Activated naive CD4-positive, alpha-beta T cell treated with anti-CD3 and anti-CD28 coated beads for 36 hours (primary cell): ENCODE results near the gene ADGRD1. TPM values are rescaled to one million over a fixed set of nuclear protein-coding genes. Genes with fewer than 3 reads are reported as not detected.
A peak's percentile ranks its signal among the peaks of the same experiment; 100 is the strongest.

Source experiments
- CTCF ChIA-PET: fragments of 350-600 bp; sonication (Branson Sonifier 250); formaldehyde crosslinking; loops from one replicate; lab custom pipeline; 2021; ENCODE audit warnings: antibody characterized with exemption; lab: Charles Lee
- DNase-seq: peaks from one replicate; pipeline ENCODE4 v3.0.0-alpha.2; 2020
- H3K27ac Mint-ChIP-seq: one replicate; pipeline ENCODE4 v1.8.0; 2021; ENCODE audit warnings: mild to moderate bottlenecking, mixed read lengths
- H3K27me3 Mint-ChIP-seq: one replicate; pipeline ENCODE4 v1.8.0; 2021; ENCODE audit warnings: low read depth, mixed read lengths
- H3K36me3 Mint-ChIP-seq: one replicate; pipeline ENCODE4 v1.8.0; 2021; ENCODE audit warnings: low read depth, mixed read lengths
- H3K4me1 Mint-ChIP-seq: one replicate; pipeline ENCODE4 v1.8.0; 2021; ENCODE audit warnings: low read depth, mixed read lengths
- H3K4me3 Mint-ChIP-seq: one replicate; pipeline ENCODE4 v1.8.0; 2021; ENCODE audit warnings: mild to moderate bottlenecking, moderate library complexity, mixed read lengths
- H3K9me3 Mint-ChIP-seq: one replicate; pipeline ENCODE4 v1.8.0; 2021; ENCODE audit warnings: mixed read lengths
- intact Hi-C: fragments of 100-400 bp; cut with micrococcal nuclease; formaldehyde crosslinking; loops from one replicate; pipeline ENCODE4 v1.15.1; 2023
- total RNA-seq, 2 experiments: library from RNA; stranded (reverse); gene quantifications; one replicate each; pipeline ENCODE4 v1.2.3, GENCODE V29; 2021

Gene ADGRD1
- total RNA-seq, 2 experiments from 2014 or later, result not detected

DNA sequence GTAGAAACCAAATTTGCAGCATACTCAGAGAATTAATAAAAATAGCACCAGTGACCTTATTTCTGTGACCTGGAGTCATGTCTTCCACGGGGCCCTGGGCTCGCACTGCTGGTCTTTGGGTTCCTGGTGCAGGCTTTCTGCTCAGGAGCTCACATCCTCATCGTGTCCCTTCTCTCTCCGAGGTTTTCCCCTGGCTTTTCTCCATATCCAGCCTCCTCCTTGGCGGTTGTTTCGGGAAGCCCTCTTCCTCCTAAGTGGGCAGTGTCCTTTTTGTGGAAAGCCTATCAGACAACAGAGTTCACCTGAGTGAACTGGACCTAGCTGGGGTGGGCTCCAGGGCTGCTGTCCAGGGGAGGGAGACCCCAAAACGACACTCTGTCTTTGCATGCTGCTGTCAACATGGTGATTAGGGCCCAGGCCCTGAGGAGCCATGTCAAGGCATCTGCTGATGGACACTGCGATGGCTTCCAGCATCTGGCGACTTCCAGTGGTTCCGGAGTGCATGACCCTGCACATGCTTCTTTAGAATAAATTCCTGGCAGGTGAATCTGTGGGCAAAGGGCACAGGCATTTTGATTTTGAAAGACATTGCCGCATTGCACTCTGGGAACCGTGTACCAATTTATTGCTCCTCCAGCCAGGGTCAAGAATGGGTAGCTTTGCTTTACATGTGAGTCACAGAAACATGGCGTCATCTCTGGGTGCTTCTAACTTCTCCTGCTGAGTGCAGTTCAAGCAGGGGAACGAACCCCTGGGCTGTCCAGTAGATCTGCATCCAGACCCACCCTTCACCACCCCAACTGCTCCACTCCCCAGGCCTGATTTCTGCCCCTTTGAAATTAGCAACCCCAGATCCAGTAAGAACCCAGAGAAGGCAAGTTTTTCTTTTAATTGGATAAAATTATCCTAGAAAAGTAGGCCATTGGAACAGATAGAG lies 136.8 kb downstream of the ADGRD1 start:
- DNase-seq, result no peak
- CTCF ChIA-PET, result no interaction called here
- H3K36me3 Mint-ChIP-seq, result no peaks in the 10 kb centered on the region
- intact Hi-C loops, result no loop called here
- no peaks in the 10 kb centered on the region for H3K9me3 Mint-ChIP-seq
- H3K27ac Mint-ChIP-seq, result no peak overlapping the region
- no peak overlapping the region for H3K4me3 Mint-ChIP-seq
- H3K27me3 Mint-ChIP-seq, result no peaks in the 10 kb centered on the region
- H3K4me1 Mint-ChIP-seq, result peaks cover 8% of the 10 kb centered on the region

DNA sequence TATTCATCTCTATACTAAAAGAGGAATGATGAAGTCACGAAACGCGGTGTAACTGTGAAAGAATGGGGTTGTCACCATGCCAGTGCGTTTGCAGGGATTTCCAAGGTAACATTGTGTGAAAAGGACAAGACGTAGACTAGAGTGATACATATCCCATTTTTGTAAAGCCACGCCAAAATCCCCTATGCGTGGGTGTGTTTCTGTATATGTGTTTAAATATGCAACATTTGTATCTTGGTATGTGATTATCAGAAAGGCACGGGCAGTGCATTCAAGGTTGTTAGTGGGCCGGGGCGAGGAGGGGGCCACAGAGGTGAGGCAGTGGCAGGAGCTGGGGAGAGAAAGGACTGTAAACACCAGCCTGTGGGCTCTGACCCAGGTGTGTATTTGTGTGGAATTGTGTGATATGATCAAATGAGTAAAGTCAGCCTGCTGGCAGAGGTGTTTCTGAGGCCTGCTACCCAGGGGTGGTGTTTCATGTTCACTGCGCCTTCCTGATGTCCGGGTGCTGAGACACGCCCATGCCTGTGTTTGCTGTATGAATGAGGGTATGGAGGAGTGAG lies 137.8 kb downstream of the ADGRD1 start:
- intact Hi-C loops, result no loop called here
- Mint-ChIP-seq H3K4me3 (no peak overlapping the region), H3K36me3 (no peaks in the 10 kb centered on the region), H3K27ac (no peak overlapping the region), H3K27me3 (no peaks in the 10 kb centered on the region), H3K4me1 (peaks cover 8% of the 10 kb centered on the region), H3K9me3 (no peaks in the 10 kb centered on the region)
- peak; percentile 43 for DNase-seq
- CTCF ChIA-PET, result interaction anchor here (0.8 kb wide), 1 partner anchor 255 kb away, joined by 6 read pairs; no protein-coding TSS in a partner anchor

DNA sequence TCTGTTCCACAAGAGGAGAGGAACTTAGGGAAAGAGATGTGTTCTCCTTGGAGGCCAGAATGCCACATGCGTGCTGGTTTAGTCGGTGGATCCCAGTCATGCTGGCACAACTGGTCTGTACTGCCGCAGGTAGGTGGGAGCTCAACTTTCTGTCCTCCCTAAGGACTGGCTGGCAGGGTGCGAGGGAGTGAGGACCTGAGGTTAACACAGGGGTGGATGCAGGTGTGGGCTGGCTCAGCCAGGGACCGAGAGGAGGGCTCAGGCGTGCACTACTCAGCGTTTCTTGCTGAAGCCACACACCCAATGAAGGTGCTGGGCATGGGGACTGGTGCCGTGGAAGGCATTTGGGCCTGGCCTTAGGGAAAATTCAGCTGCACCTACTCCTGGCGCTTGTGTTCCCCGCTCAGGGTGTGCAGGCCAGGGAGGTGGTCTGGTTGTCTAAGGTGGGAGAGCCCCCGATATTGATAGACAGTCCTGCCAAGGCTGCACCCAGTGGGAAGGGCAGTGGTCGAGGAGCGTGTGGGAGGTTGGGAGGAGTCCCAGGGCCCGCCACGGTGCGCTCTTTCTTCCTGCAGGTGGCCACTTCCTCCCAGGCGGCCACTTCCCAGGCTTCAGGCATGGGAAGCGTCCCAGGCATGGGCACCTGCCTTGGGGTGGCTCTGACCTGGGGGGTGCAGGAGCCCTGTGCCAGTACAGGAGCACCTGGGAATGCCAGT lies 138.4 kb downstream of the ADGRD1 start:
- no peaks in the 10 kb centered on the region for H3K27me3 Mint-ChIP-seq
- CTCF ChIA-PET, result interaction anchor here (0.8 kb wide), 1 partner anchor 256 kb away, joined by 6 read pairs; no protein-coding TSS in a partner anchor
- no peaks in the 10 kb centered on the region for H3K9me3 Mint-ChIP-seq
- no peak for DNase-seq
- H3K4me1 Mint-ChIP-seq, result peaks cover 8% of the 10 kb centered on the region
- intact Hi-C loops, result no loop called here
- H3K27ac Mint-ChIP-seq, result no peak overlapping the region
- no peak overlapping the region for H3K4me3 Mint-ChIP-seq
- no peaks in the 10 kb centered on the region for H3K36me3 Mint-ChIP-seq

DNA sequence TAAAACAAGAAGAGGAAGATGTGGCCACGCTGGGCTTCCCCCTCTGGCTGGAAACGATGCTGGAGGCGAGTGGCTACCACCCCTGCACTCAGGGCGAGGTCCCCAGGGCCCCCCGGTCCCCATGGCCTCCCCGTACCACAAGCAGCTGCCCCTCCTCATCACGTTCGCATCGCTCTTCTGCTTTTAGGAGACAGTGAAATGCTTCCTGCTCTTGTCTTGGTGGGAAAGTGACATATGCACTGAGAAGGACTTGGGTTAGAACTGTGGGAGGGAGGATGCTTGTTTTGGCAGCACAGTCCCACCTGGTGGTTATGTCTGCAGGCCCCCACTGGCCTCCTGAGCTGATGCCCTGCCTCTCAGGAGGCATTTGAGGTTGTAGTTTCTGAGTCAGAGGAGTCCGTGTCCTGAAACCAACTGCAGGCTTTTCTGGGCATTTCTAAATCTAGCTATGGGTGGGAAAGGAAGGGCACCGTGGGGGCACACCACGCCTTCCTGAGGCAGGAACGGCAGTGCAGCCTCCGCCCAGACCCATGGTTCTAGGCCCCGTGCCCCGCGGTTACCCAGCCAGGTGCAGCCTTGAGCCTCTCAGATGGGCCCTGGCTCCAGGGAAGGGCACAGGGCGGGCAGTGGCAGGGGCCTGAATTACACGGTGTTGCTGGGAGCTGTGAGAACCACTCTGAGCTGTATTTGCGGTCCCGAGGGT lies 139.3 kb downstream of the ADGRD1 start:
- intact Hi-C loops, result no loop called here
- H3K4me1 Mint-ChIP-seq, result peaks cover 8% of the 10 kb centered on the region
- no peaks in the 10 kb centered on the region for H3K36me3 Mint-ChIP-seq
- H3K27ac Mint-ChIP-seq, result no peak overlapping the region
- H3K4me3 Mint-ChIP-seq, result no peak overlapping the region
- H3K27me3 Mint-ChIP-seq, result no peaks in the 10 kb centered on the region
- CTCF ChIA-PET, result interaction anchor here (1.7 kb wide), 1 partner anchor 12 kb away, joined by 11 read pairs; no protein-coding TSS in a partner anchor
- DNase-seq, result no peak
- H3K9me3 Mint-ChIP-seq, result no peaks in the 10 kb centered on the region

DNA sequence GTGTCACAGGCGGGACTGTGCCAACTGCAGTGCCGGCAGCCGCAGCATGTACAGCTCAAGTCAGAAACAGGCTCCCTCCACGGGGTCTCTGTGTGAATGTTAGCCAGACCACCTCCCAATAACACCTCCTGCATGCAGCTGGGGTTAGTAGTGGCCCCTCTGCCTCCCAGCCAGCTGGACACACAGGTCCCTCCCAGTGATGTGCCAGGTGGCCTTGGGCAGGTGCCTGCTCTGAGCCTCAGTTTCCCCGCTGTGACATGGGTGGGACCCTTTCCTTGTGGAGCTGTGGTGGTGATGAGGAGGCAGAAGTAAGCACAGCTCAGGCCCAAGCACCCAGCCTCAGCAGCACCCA lies 139.9 kb downstream of the ADGRD1 start:
- DNase-seq, result no peak
- Mint-ChIP-seq H3K9me3 (no peaks in the 10 kb centered on the region), H3K27ac (no peak overlapping the region), H3K27me3 (no peaks in the 10 kb centered on the region), H3K36me3 (no peaks in the 10 kb centered on the region), H3K4me3 (no peak overlapping the region), H3K4me1 (peaks cover 8% of the 10 kb centered on the region)
- CTCF ChIA-PET, result interaction anchor here (1.7 kb wide), 1 partner anchor 11 kb away, joined by 11 read pairs; no protein-coding TSS in a partner anchor
- intact Hi-C loops, result no loop called here

DNA sequence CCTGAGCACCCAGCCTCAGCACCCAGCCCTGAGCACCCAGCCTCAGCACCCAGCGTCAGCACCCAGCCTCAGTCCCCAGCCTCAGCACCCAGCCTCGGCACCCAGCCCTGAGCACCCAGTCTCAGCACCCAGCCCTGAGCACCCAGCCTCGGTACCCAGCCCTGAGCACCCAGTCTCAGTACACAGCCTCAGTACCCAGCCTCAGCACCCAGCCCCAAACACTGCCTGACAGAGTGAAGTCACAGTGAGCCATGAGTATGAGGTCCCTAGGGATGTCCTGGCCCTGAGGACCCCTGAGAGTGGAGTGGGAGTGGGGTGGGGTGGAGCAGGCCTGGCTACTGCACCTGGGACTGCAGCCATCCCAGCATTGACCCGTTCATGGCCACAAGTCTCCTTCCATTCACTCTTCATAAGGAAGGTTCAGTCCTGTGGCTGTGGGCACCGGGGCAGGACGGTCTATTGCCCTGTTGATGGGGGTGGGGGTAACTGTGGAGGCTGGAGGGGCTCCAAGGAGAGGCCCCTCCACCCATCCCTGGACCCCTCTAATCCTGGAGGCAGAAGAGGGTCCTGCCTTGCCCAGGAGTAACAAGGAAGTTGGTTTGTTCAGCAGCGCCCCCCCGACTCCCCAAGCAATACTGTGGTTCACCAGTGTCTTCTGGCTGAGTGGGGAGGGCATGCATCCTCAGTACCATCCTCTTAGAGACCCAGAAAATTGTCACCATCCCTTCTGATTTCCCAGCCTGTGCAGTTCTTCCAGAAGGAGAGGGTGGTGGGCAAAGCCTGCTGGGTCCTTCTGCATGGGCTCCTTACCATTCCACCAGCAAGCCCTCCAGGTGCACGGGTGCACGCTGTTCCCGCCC lies 140.5 kb downstream of the ADGRD1 start:
- peaks cover 8% of the 10 kb centered on the region for H3K4me1 Mint-ChIP-seq
- no peak overlapping the region for H3K27ac Mint-ChIP-seq
- intact Hi-C loops, result no loop called here
- no peak for DNase-seq
- no peak overlapping the region for H3K4me3 Mint-ChIP-seq
- H3K9me3 Mint-ChIP-seq, result no peaks in the 10 kb centered on the region
- no peaks in the 10 kb centered on the region for H3K36me3 Mint-ChIP-seq
- H3K27me3 Mint-ChIP-seq, result no peaks in the 10 kb centered on the region
- CTCF ChIA-PET, result interaction anchor here (1.7 kb wide), 1 partner anchor 11 kb away, joined by 11 read pairs; no protein-coding TSS in a partner anchor

DNA sequence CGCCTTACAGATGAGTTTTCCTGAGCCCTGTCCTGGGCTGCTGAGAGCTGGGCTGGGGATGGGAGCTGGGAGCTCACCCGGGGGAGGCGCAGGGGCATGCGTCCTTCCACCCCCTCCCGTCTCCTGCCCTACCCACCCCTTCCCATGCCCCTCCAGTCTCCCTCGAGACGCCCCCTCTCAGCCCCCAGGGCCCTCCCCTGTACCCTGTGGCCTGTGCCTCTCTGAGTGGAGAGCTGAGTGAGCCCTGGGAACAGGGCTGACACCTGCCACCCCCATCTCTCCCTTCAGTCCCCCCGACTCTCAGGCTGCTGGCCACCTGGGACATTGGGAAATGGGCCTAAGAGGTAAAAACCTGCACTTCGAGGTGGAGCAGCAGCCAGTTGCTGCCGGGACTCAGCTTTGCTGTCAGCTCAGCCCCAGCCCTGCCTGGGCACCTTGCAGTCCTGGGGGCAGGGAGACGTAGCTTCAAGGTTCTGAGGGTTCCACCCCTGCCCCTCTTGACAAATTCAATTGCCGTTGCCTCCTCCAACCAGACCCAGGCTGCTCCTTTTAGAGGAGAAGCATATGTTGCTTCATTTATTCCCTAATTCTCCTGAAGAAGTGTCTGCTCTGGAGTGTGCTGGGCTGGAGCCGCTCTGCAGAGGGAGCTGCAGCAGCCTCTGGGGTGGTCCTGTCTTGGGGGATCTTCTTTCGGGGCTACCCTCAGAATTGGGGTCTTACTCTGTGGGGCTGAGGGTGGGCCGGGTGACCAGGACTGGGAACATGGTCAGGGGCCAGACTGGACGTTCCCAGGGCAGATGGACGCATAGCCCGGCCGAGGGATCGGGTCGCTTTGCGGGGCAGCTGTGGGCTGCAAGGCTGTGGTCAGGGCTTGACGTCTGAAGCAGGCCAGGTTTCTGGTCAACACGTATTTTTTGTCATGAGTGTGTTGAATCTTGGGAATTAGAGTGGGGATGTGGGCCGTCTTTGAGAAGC lies 141.4 kb downstream of the ADGRD1 start:
- no peaks in the 10 kb centered on the region for H3K36me3 Mint-ChIP-seq
- no peak overlapping the region for H3K4me3 Mint-ChIP-seq
- peaks cover 8% of the 10 kb centered on the region for H3K4me1 Mint-ChIP-seq
- H3K27ac Mint-ChIP-seq, result no peak overlapping the region
- CTCF ChIA-PET, result no interaction called here
- H3K27me3 Mint-ChIP-seq, result no peaks in the 10 kb centered on the region
- intact Hi-C loops, result no loop called here
- no peaks in the 10 kb centered on the region for H3K9me3 Mint-ChIP-seq
- no peak for DNase-seq

DNA sequence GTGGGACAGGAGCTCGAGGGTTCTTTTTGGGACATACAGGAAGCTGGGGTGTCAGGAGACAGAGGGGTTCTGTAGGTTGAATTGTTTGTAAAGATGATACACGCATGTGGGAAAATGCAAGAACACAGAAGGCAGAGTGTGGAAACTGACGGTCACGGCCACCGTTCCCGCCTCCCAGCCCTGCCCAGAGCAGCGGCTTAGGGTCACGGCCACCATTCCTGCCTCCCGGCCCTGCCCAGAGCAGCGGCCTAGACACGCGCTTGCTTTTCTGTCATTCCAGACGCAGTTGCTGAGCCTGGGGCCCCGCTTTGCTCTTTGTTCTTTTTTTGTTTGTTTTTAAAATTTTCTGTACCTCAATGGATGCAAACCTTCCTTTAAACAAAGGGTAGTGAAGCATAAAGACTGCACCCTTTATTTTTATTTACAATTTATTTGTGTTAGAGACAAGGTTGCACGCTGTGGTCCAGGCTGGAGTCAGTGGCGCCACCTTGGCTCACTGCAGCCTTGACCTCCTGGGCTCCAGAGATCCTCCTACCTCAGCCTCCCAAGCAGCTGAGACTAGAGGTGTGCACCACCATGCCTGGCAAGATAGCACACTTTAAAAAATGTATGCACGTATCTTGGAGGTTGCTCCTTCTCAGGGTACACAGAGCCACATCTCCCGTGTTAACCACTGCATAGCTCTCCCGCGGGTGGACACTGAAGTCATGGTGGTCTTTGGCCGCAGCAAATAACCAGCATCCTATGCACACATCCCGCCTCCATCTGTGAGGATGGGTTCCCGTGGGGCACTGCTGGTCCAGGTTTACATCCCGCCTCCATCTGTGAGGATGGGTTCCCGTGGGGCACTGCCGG lies 142.3 kb downstream of the ADGRD1 start:
- H3K4me3 Mint-ChIP-seq, result no peak overlapping the region
- CTCF ChIA-PET, result no interaction called here
- no peak overlapping the region for H3K27ac Mint-ChIP-seq
- no peaks in the 10 kb centered on the region for H3K27me3 Mint-ChIP-seq
- H3K36me3 Mint-ChIP-seq, result no peaks in the 10 kb centered on the region
- no peaks in the 10 kb centered on the region for H3K9me3 Mint-ChIP-seq
- intact Hi-C loops, result no loop called here
- no peak for DNase-seq
- peaks cover 8% of the 10 kb centered on the region for H3K4me1 Mint-ChIP-seq

DNA sequence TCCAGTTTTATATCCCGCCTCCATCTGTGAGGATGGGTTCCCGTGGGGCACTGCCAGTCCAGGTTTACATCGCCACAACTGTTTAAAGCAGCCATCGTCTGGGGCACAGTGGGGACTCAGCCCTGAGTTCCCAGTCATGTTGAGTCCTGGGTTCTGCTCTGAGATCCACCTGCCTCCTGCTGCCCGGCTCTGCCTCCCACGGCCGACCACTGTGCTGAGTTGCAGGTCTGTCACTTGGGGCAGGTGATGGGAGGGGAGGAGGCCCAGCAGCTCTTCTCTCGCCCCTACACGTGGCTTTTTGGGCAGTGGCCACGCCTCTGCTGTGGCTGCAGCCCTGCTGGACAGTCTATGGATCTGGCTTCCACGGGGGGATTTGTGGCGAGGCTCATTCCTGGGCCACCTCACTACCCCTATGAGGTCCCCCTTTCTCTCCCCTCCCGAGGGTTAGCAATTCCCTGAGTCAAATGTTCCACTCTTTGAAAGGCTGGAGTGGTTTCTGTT lies 143.0 kb downstream of the ADGRD1 start:
- no peak overlapping the region for H3K4me3 Mint-ChIP-seq
- CTCF ChIA-PET, result no interaction called here
- H3K36me3 Mint-ChIP-seq, result no peaks in the 10 kb centered on the region
- no peak for DNase-seq
- no peaks in the 10 kb centered on the region for H3K27me3 Mint-ChIP-seq
- H3K9me3 Mint-ChIP-seq, result no peaks in the 10 kb centered on the region
- H3K27ac Mint-ChIP-seq, result no peak overlapping the region
- H3K4me1 Mint-ChIP-seq, result peaks cover 6% of the 10 kb centered on the region
- intact Hi-C loops, result no loop called here
